K562 (cell line): ENCODE data around the gene NXN. TPM values are rescaled to one million over a fixed set of nuclear protein-coding genes. Genes with fewer than 3 reads are reported as not detected.

Source experiments
- ATAC-seq: fragments of 200-7000 bp; cut with Tn5 transposase; 3 replicates; pipeline ENCODE4 v1.9.1; 2020; ENCODE audit warnings: moderate library complexity
- BruUV-seq: library from RNA; stranded (reverse); fragments of 400-500 nt; replicated peaks from 2 replicates; lab custom pipeline; 2021; lab: Mats Ljungman, UMichigan
- CTCF ChIA-PET: fragments of 300-600 bp; formaldehyde crosslinking; extraction: SDS; loops from one replicate; lab custom pipeline; 2021; ENCODE audit warnings: low intra/inter-chr PET ratio; lab: Yijun Ruan, JAX
- POLR2A ChIA-PET: fragments of 300-600, 350-650 bp; sonication (Branson Sonifier 250); formaldehyde crosslinking; extraction: SDS; loops from one replicate; lab custom pipeline; 2021; ENCODE audit warnings: antibody characterized with exemption, inconsistent platforms; lab: Yijun Ruan, JAX
- DNase-seq, 4 experiments: peaks; one replicate each; pipeline versions ENCODE4 v3.0.0 to v3.0.0-alpha.2; 2011 to 2018; ENCODE audit warnings: low spot score in 3 of 4, mixed read lengths in 3 of 4; ENCODE audit errors: extremely low read depth in 1 of 4
- FAIRE-seq: peaks from 2 replicates; lab custom pipeline; 2011; peaks lifted over from hg19 to GRCh38; lab: Jason Lieb, UNC
- H2AFZ ChIP-seq: 2 replicates; pipeline ENCODE4 v1.6.0; 2011; ENCODE audit warnings: low read depth, low read length, control low read depth, inconsistent platforms
- H3K27ac ChIP-seq: fragments of 200-600 bp; 3 replicates; pipeline ENCODE4 v1.8.0; 2011; ENCODE audit warnings: low read depth, mild to moderate bottlenecking, control low read depth, inconsistent platforms, low read length, moderate library complexity, mixed read lengths; ENCODE audit errors: extremely low read depth
- H3K27me3 ChIP-seq, 2 experiments: fragments of 300-600 bp in 1 of 2; 2 replicates in 1 of 2; 3 replicates in 1 of 2; pipeline versions ENCODE4 v1.6.0 to v1.8.0; 2011; ENCODE audit warnings: inconsistent platforms in 2 of 2, low read length in 2 of 2, mild to moderate bottlenecking in 1 of 2, mixed read lengths in 1 of 2, moderate library complexity in 1 of 2; ENCODE audit not compliant: control insufficient read depth in 2 of 2, insufficient read depth in 2 of 2
- H3K36me3 ChIP-seq: fragments of 300-600 bp; 3 replicates; pipeline ENCODE4 v1.8.0; 2011; ENCODE audit warnings: mild to moderate bottlenecking, low read length, inconsistent platforms; ENCODE audit not compliant: control insufficient read depth, insufficient read depth
- H3K4me1 ChIP-seq, 2 experiments: fragments of 200-600 bp in 1 of 2; replicated peaks in 1 of 2; 2 replicates in 1 of 2; 3 replicates in 1 of 2; pipeline versions ENCODE4 v1.5.1 to v1.8.0; 2011; ENCODE audit warnings: inconsistent platforms in 2 of 2, low read length in 2 of 2, mild to moderate bottlenecking in 1 of 2, mixed read lengths in 1 of 2, moderate library complexity in 1 of 2; ENCODE audit not compliant: control insufficient read depth in 2 of 2, insufficient read depth in 2 of 2
- H3K4me2 ChIP-seq: 2 replicates; pipeline ENCODE4 v1.6.1; 2011; ENCODE audit warnings: low read length, control low read depth, inconsistent platforms, mixed read lengths; ENCODE audit not compliant: insufficient read depth
- H3K4me3 ChIP-seq: fragments of 200-600 bp; sonication (generic), shearing (Covaris generic); 2 replicates; pipeline ENCODE4 v1.5.1; 2016; ENCODE audit warnings: control low read depth, inconsistent platforms
- H3K79me2 ChIP-seq: fragments of 200-600 bp; 3 replicates; pipeline ENCODE4 v1.8.0; 2011; ENCODE audit warnings: low read length, inconsistent platforms; ENCODE audit not compliant: control insufficient read depth, insufficient read depth
- H3K9ac ChIP-seq, 2 experiments: 2 replicates each; pipeline versions ENCODE4 v1.6.0 to v1.6.1; 2011; ENCODE audit warnings: low read depth in 2 of 2, low read length in 2 of 2, control low read depth in 1 of 2, inconsistent platforms in 1 of 2, mild to moderate bottlenecking in 1 of 2, mixed read lengths in 1 of 2; ENCODE audit not compliant: insufficient read depth in 1 of 2
- H3K9me1 ChIP-seq: one replicate; pipeline ENCODE4 v1.6.0; 2011; ENCODE audit warnings: inconsistent platforms, mild to moderate bottlenecking, low read length, moderate library complexity; ENCODE audit not compliant: control insufficient read depth, insufficient read depth
- H3K9me3 ChIP-seq: replicated peaks from 2 replicates; pipeline ENCODE4 v1.5.1; 2011; ENCODE audit warnings: low read depth, low read length, inconsistent platforms; ENCODE audit not compliant: control insufficient read depth, insufficient read depth
- H4K20me1 ChIP-seq: replicated peaks from 2 replicates; pipeline ENCODE4 v1.6.1; 2011; ENCODE audit warnings: low read length, inconsistent platforms, mixed read lengths; ENCODE audit not compliant: control insufficient read depth, insufficient read depth
- BDP1 ChIP-seq: IDR thresholded peaks from 3 replicates; pipeline ENCODE4 v1.6.1; 2011; ENCODE audit not compliant: insufficient read length, insufficient read depth
- C11orf30 ChIP-seq: fragments of 450-650 bp; IDR thresholded peaks from 2 replicates; pipeline ENCODE4 v1.6.1; 2016; ENCODE audit warnings: low read depth, mild to moderate bottlenecking
- CHD2 ChIP-seq: IDR thresholded peaks from 2 replicates; pipeline ENCODE4 v1.6.1; 2011; ENCODE audit warnings: low read depth, low read length
- ELK1 ChIP-seq: sonication (generic); formaldehyde crosslinking; IDR thresholded peaks from 2 replicates; pipeline ENCODE4 v1.8.1; 2022; ENCODE audit warnings: missing genetic modification reagents
- HSF4 ChIP-seq: fragments of 250-450 bp; sonication (Bioruptor Pico); IDR thresholded peaks from 2 replicates; pipeline ENCODE4 v2.1.2; 2022; ENCODE audit warnings: mild to moderate bottlenecking, moderate library complexity, borderline replicate concordance
- KAT7 ChIP-seq: sonication (generic); formaldehyde crosslinking; IDR thresholded peaks from 2 replicates; pipeline ENCODE4 v1.8.0; 2022; ENCODE audit warnings: missing genetic modification reagents, mild to moderate bottlenecking, borderline replicate concordance
- MYC ChIP-seq, 2 experiments: fragments of 250-450 bp in 1 of 2; sonication (Bioruptor Pico) in 1 of 2; IDR thresholded peaks; 2 replicates each; pipeline versions ENCODE4 v1.5.1 to v1.6.1; 2012 to 2021; ENCODE audit warnings: low read depth in 2 of 2, borderline replicate concordance in 1 of 2, improper control_type of control experiment in 1 of 2, low read length in 1 of 2, mild to moderate bottlenecking in 1 of 2, moderate library complexity in 1 of 2
- NCOA1 ChIP-seq: fragments of 450-650 bp; IDR thresholded peaks from 2 replicates; pipeline ENCODE4 v1.6.1; 2016; ENCODE audit warnings: low read depth
- RBM17 ChIP-seq: fragments of 200-400 bp; formaldehyde crosslinking; IDR thresholded peaks from 2 replicates; pipeline ENCODE4 v1.6.1; 2017; ENCODE audit warnings: low read depth, mild to moderate bottlenecking, low read length, borderline replicate concordance
- RNF2 ChIP-seq: sonication (generic); IDR thresholded peaks from 2 replicates; pipeline ENCODE4 v1.6.1; 2016
- SRSF1 ChIP-seq: fragments of 200-400 bp; formaldehyde crosslinking; IDR thresholded peaks from 2 replicates; pipeline ENCODE4 v1.6.1; 2017; ENCODE audit warnings: mild to moderate bottlenecking, low read depth, low read length, moderate library complexity
- THAP7 ChIP-seq: fragments of 250-450 bp; sonication (Bioruptor Pico); IDR thresholded peaks from 2 replicates; pipeline ENCODE4 v1.5.0; 2021
- ZBTB43 ChIP-seq: sonication (generic); formaldehyde crosslinking; IDR thresholded peaks from 2 replicates; pipeline ENCODE4 v1.8.0; 2023; ENCODE audit warnings: mild to moderate bottlenecking, missing genetic modification reagents
- ZNF121 ChIP-seq: sonication (generic); formaldehyde crosslinking; conservative IDR thresholded peaks from 2 replicates; pipeline ENCODE4 v1.8.0; 2022; ENCODE audit warnings: missing genetic modification reagents
- ZNF41 ChIP-seq: fragments of 250-450 bp; sonication (Bioruptor Pico); conservative IDR thresholded peaks from 2 replicates; pipeline ENCODE4 v1.4.0; 2020; ENCODE audit warnings: mild to moderate bottlenecking
- whole genome bisulfite sequencing: fragments of 100-300 bp; shearing (Covaris generic); methylation state at CpG from one replicate; pipeline ENCODE4 v1.1.6; 2016; ENCODE audit warnings: low coverage, mixed read lengths; ENCODE audit not compliant: insufficient coverage; ENCODE audit errors: missing lambda C conversion rate; 5-methylcytosine and 5-hydroxymethylcytosine counted together
- in situ Hi-C: fragments of 300-500 bp; cut with MboI; formaldehyde crosslinking; loops from 4 replicates; pipeline ENCODE4 v1.15.0; 2018; ENCODE audit warnings: inconsistent platforms, mixed read lengths
- intact Hi-C: fragments of 100-400 bp; cut with micrococcal nuclease; formaldehyde crosslinking; loops from 2 replicates; pipeline ENCODE4 v1.14.2; 2022
- polyA plus RNA-seq, 8 experiments: library from polyadenylated mRNA; depleted of rRNA in 4 of 8; stranded (reverse) in 5 of 8; unstranded in 3 of 8; fragments of >200 nt; fragmentation: Nextera tagmentation in 2 of 8; fragmentation: Illumina TruSeq in 1 of 8; extraction: Ambion mirVana in 2 of 8; extraction: Trizol in 1 of 8; gene quantifications; 2 replicates each; pipeline versions ENCODE4 v1.2.1 to v1.2.3, GENCODE V29; 2011 to 2014; ENCODE audit warnings: inconsistent platforms in 1 of 8, missing spikeins in 1 of 8
- total RNA-seq, 7 experiments: library from RNA; depleted of rRNA in 6 of 7; stranded (reverse); fragments of >200 nt in 6 of 7; fragmentation: Illumina TruSeq in 2 of 7; extraction: Trizol in 2 of 7; gene quantifications; 2 replicates each; pipeline versions ENCODE4 v1.2.1 to v1.2.3, GENCODE V29; 2011 to 2021; ENCODE audit warnings: low replicate concordance in 1 of 7
- TF ChIP-seq, protein P1 (sequence below): sonication (generic); formaldehyde crosslinking; IDR thresholded peaks from 2 replicates; pipeline ENCODE4 v1.8.1; 2023; ENCODE audit warnings: missing genetic modification reagents, mild to moderate bottlenecking, borderline replicate concordance

NXN gene
- total and polyA plus RNA-seq, 9 of the 15 experiments (the other 6 are each of a cell fraction or from before 2014, with no cell fraction given) = 0.08 to 0.39 (median 0.29) TPM; not detected in 5

DNA sequence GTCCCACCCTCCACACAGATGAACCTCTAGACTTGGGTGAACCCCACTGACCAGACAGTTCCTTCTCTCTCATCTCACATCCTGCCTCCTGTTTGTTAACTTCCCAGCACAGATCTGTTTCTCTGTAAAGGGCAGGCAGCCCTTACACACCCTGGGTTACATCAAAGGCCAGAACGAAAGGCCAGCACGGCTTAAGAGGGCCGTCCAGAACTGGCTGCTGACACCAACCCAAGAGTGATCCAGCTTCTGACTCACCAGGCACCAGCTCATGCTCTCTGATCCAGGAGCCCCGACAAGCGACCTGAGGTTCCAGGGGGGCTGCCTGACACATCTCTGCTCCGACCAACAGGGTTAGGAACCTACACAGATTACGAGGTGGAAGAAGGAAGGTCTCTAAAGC lies 110.5 kb downstream of the NXN start:
- H3K27ac ChIP-seq = no peak overlapping the region
- H2AFZ ChIP-seq = no peak overlapping the region
- DNase-seq (no peak), FAIRE-seq (no peak), ATAC-seq (no peak)
- no peaks in the 10 kb centered on the region for H3K36me3 ChIP-seq
- peaks cover 20 to 55% of the 10 kb centered on the region in 2 experiments; a peak in 4 of 5 replicates for H3K27me3 ChIP-seq
- CTCF ChIA-PET = no interaction called here
- no peak overlapping the region for H3K4me3 ChIP-seq
- no peak overlapping the region for H3K9ac ChIP-seq
- POLR2A ChIA-PET = interaction anchor here (0.7 to 1.0 kb wide), 2 partner anchors 18 to 20 kb away, joined by 3 to 6 read pairs; no protein-coding TSS in a partner anchor
- in situ Hi-C loops (no loop called here), intact Hi-C loops (no loop called here)
- 0% methylated on average over 7 of the region's 7 CpGs for WGBS
- BruUV-seq = no TSS peak
- H3K4me1 ChIP-seq = no peaks in the 10 kb centered on the region; a peak in 1 of 5 replicates
- H3K4me2 ChIP-seq = no peak overlapping the region
- no peaks in the 10 kb centered on the region for H3K9me3 ChIP-seq
- H4K20me1 ChIP-seq = no peaks in the 10 kb centered on the region
- H3K9me1 ChIP-seq = no peaks in the 10 kb centered on the region
- no peaks in the 10 kb centered on the region for H3K79me2 ChIP-seq
- TF ChIP-seq HSF4 (no peak), MYC (IDR thresholded peaks at IDR 0.05; ENCODE audit: low read depth, low read length) (no peak), MYC (CRISPR knock-in tag; IDR thresholded peaks at IDR 0.05; ENCODE audit: borderline replicate concordance, low read depth) (no peak), RNF2 (no peak), RBM17 (no peak), THAP7 (no peak), ZNF41 (CRISPR knock-in tag) (no peak), ZBTB43 (no peak), C11orf30 (no peak), ELK1 (CRISPR knock-in tag) (no peak), KAT7 (CRISPR knock-in tag) (no peak), CHD2 (no peak), BDP1 (no peak), SRSF1 (no peak), NCOA1 (no peak), ZNF121 (CRISPR knock-in tag) (no peak)
- TF ChIP-seq, protein P1, sequence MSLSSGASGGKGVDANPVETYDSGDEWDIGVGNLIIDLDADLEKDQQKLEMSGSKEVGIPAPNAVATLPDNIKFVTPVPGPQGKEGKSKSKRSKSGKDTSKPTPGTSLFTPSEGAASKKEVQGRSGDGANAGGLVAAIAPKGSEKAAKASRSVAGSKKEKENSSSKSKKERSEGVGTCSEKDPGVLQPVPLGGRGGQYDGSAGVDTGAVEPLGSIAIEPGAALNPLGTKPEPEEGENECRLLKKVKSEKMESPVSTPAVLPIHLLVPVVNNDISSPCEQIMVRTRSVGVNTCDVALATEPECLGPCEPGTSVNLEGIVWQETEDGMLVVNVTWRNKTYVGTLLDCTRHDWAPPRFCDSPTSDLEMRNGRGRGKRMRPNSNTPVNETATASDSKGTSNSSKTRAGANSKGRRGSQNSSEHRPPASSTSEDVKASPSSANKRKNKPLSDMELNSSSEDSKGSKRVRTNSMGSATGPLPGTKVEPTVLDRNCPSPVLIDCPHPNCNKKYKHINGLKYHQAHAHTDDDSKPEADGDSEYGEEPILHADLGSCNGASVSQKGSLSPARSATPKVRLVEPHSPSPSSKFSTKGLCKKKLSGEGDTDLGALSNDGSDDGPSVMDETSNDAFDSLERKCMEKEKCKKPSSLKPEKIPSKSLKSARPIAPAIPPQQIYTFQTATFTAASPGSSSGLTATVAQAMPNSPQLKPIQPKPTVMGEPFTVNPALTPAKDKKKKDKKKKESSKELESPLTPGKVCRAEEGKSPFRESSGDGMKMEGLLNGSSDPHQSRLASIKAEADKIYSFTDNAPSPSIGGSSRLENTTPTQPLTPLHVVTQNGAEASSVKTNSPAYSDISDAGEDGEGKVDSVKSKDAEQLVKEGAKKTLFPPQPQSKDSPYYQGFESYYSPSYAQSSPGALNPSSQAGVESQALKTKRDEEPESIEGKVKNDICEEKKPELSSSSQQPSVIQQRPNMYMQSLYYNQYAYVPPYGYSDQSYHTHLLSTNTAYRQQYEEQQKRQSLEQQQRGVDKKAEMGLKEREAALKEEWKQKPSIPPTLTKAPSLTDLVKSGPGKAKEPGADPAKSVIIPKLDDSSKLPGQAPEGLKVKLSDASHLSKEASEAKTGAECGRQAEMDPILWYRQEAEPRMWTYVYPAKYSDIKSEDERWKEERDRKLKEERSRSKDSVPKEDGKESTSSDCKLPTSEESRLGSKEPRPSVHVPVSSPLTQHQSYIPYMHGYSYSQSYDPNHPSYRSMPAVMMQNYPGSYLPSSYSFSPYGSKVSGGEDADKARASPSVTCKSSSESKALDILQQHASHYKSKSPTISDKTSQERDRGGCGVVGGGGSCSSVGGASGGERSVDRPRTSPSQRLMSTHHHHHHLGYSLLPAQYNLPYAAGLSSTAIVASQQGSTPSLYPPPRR (CRISPR knock-in tag) = no peak
